HCT116 (cell line): ENCODE measurements around the gene CFDP1. TPM values are rescaled to one million over a fixed set of nuclear protein-coding genes. Genes with fewer than 3 reads are reported as not detected.

Experiments
- ATAC-seq: fragments of 200-7000 bp; cut with Tn5 transposase; 2 replicates; pipeline ENCODE4 v1.9.1; 2020; ENCODE audit warnings: mild to moderate bottlenecking, moderate library complexity
- BruUV-seq: library from RNA; stranded (reverse); fragments of 400-500 nt; replicated peaks from 2 replicates; lab custom pipeline; 2021; lab: Mats Ljungman, UMichigan
- CTCF ChIA-PET: fragments of 300-600 bp; sonication (Branson Sonifier 250); formaldehyde crosslinking; loops from one replicate; lab custom pipeline; 2021; ENCODE audit warnings: antibody characterized with exemption; lab: Charles Lee
- POLR2A ChIA-PET: fragments of 300-600, 350-600 bp; sonication (Branson Sonifier 250); formaldehyde crosslinking; loops from one replicate; lab custom pipeline; 2021; ENCODE audit warnings: antibody characterized with exemption; lab: Charles Lee
- RAD21 ChIA-PET, 2 experiments: fragments of 300-600 bp; sonication (Branson Sonifier 250); formaldehyde crosslinking; loops; one replicate each; lab custom pipeline; 2023; ENCODE audit warnings: low total read pairs in 2 of 2; ENCODE audit not compliant: uncharacterized antibody in 2 of 2, unreplicated experiment in 2 of 2, low non-redundant PET in 1 of 2; lab: Charles Lee
- DNase-seq: peaks from one replicate; pipeline ENCODE4 v3.0.0-alpha.2; 2010; ENCODE audit warnings: low read depth, low spot score
- H2AFZ ChIP-seq: fragments of 200-600 bp; shearing (Covaris generic), sonication (generic); 2 replicates; pipeline ENCODE4 v1.6.1; 2017; ENCODE audit warnings: low read depth, mixed run types, mixed read lengths, antibody characterized with exemption, low read length; ENCODE audit not compliant: poor library complexity, severe bottlenecking
- H3K27ac ChIP-seq: 2 replicates; pipeline ENCODE4 v1.5.1; 2012; ENCODE audit warnings: low read depth, low read length
- H3K27me3 ChIP-seq: fragments of 200-600 bp; sonication (generic); 2 replicates; pipeline ENCODE4 v1.6.1; 2016; ENCODE audit warnings: mixed run types, low read length, mixed read lengths; ENCODE audit not compliant: insufficient read depth
- H3K36me3 ChIP-seq, 2 experiments: fragments of 200-500 bp in 1 of 2; fragments of 200-600 bp in 1 of 2; sonication (Bioruptor generic) in 1 of 2; sonication (generic) in 1 of 2; 2 replicates each; pipeline versions ENCODE4 v1.5.1 to v1.6.1; 2014 to 2016; ENCODE audit warnings: low read length in 2 of 2, inconsistent platforms in 1 of 2, mixed read lengths in 1 of 2, mixed run types in 1 of 2; ENCODE audit not compliant: insufficient read depth in 2 of 2, control insufficient read depth in 1 of 2
- H3K4me1 ChIP-seq, 2 experiments: fragments of 200-600 bp in 1 of 2; sonication (generic) in 1 of 2; 2 replicates each; pipeline versions ENCODE4 v1.5.1 to v1.6.1; 2012 to 2017; ENCODE audit warnings: low read length in 2 of 2, inconsistent platforms in 1 of 2, mild to moderate bottlenecking in 1 of 2, mixed read lengths in 1 of 2, mixed run types in 1 of 2, moderate library complexity in 1 of 2; ENCODE audit not compliant: insufficient read depth in 2 of 2, control insufficient read depth in 1 of 2
- H3K4me2 ChIP-seq: fragments of 200-600 bp; sonication (generic); 2 replicates; pipeline ENCODE4 v1.6.1; 2017; ENCODE audit warnings: mixed run types, low read length, mixed read lengths
- H3K4me3 ChIP-seq, 2 experiments: fragments of 200-600 bp in 1 of 2; sonication (generic) in 1 of 2; replicated peaks in 1 of 2; 2 replicates each; pipeline ENCODE4 v1.5.1; 2011 to 2016; ENCODE audit warnings: low read length in 2 of 2, control low read depth in 1 of 2, low read depth in 1 of 2, mild to moderate bottlenecking in 1 of 2, mixed read lengths in 1 of 2, mixed run types in 1 of 2
- H3K79me2 ChIP-seq: fragments of 200-600 bp; sonication (generic); 2 replicates; pipeline ENCODE4 v1.6.1; 2017; ENCODE audit warnings: mild to moderate bottlenecking, mixed run types, low read length, moderate library complexity, mixed read lengths; ENCODE audit not compliant: insufficient read depth
- H3K9ac ChIP-seq: fragments of 200-600 bp; sonication (generic); 2 replicates; pipeline ENCODE4 v1.6.1; 2016; ENCODE audit warnings: low read length, mixed read lengths
- H3K9me2 ChIP-seq: fragments of 200-600 bp; sonication (generic), shearing (Covaris generic); 2 replicates; pipeline ENCODE4 v1.6.1; 2017; ENCODE audit warnings: mixed run types, mild to moderate bottlenecking, moderate library complexity; ENCODE audit not compliant: insufficient read depth
- H3K9me3 ChIP-seq, 2 experiments: fragments of 200-500 bp in 1 of 2; fragments of 200-600 bp in 1 of 2; sonication (Bioruptor generic) in 1 of 2; sonication (generic) in 1 of 2; 2 replicates each; pipeline ENCODE4 v1.6.1; 2014 to 2017; ENCODE audit warnings: low read length in 2 of 2, mixed read lengths in 2 of 2, inconsistent platforms in 1 of 2, low read depth in 1 of 2, mild to moderate bottlenecking in 1 of 2, mixed run types in 1 of 2, moderate library complexity in 1 of 2; ENCODE audit not compliant: control insufficient read depth in 1 of 2, insufficient read depth in 1 of 2
- H4K20me1 ChIP-seq: fragments of 200-600 bp; sonication (generic), shearing (Covaris generic); 2 replicates; pipeline ENCODE4 v1.6.1; 2017; ENCODE audit warnings: mixed run types, mild to moderate bottlenecking, moderate library complexity; ENCODE audit not compliant: insufficient read depth
- CTCF ChIP-seq, 3 experiments: fragments of 200-600 bp in 1 of 3; sonication (generic) in 1 of 3; IDR thresholded peaks in 2 of 3; conservative IDR thresholded peaks in 1 of 3; 2 replicates each; pipeline ENCODE4 v1.5.1; 2012 to 2017; ENCODE audit warnings: low read depth in 2 of 3, low read length in 2 of 3, antibody characterized with exemption in 1 of 3, borderline replicate concordance in 1 of 3, control low read depth in 1 of 3, mild to moderate bottlenecking in 1 of 3, mixed read lengths in 1 of 3, mixed run types in 1 of 3, moderate library complexity in 1 of 3; ENCODE audit not compliant: insufficient read depth in 1 of 3
- EGR1 ChIP-seq: IDR thresholded peaks from 2 replicates; pipeline ENCODE4 v1.6.1; 2012; ENCODE audit warnings: low read depth
- ELF1 ChIP-seq: IDR thresholded peaks from 2 replicates; pipeline ENCODE4 v1.6.1; 2012; ENCODE audit warnings: low read depth, borderline replicate concordance
- EZH2 ChIP-seq: fragments of 200-600 bp; sonication (generic); IDR thresholded peaks from 2 replicates; pipeline ENCODE4 v1.6.1; 2017; ENCODE audit warnings: antibody characterized with exemption, mixed run types
- JUND ChIP-seq: IDR thresholded peaks from 2 replicates; pipeline ENCODE4 v1.6.1; 2012
- MAX ChIP-seq: IDR thresholded peaks from 2 replicates; pipeline ENCODE4 v1.6.1; 2012
- POLR2A ChIP-seq: IDR thresholded peaks from 2 replicates; pipeline ENCODE4 v1.7.0; 2011; ENCODE audit warnings: borderline replicate concordance; ENCODE audit not compliant: insufficient read depth, insufficient read length; ENCODE audit errors: extremely low read depth
- RAD21 ChIP-seq: IDR thresholded peaks from 2 replicates; pipeline ENCODE4 v1.6.1; 2012; ENCODE audit warnings: low read depth, mild to moderate bottlenecking
- SIN3A ChIP-seq: IDR thresholded peaks from 2 replicates; pipeline ENCODE4 v1.6.1; 2012; ENCODE audit warnings: low read depth
- SP1 ChIP-seq: IDR thresholded peaks from 2 replicates; pipeline ENCODE4 v1.6.1; 2012; ENCODE audit warnings: low read depth
- SRF ChIP-seq: IDR thresholded peaks from 2 replicates; pipeline ENCODE4 v1.6.1; 2012; ENCODE audit warnings: low read depth
- TCF7L2 ChIP-seq: IDR thresholded peaks from 2 replicates; pipeline ENCODE4 v1.7.0; 2011; ENCODE audit warnings: borderline replicate concordance, inconsistent platforms; ENCODE audit not compliant: insufficient read depth, insufficient read length; ENCODE audit errors: extremely low read depth
- ZFX ChIP-seq: fragments of 450-650 bp; IDR thresholded peaks from 2 replicates; pipeline ENCODE4 v1.6.1; 2017
- intact Hi-C: fragments of 100-400 bp; cut with micrococcal nuclease; formaldehyde crosslinking; loops from 2 replicates; pipeline ENCODE4 v1.10.0; 2022
- total RNA-seq: library from RNA; stranded (reverse); gene quantifications from one replicate; pipeline ENCODE4 v1.2.1, GENCODE V29; 2021; ENCODE audit not compliant: unreplicated experiment

Gene CFDP1
- total RNA-seq, 1 experiment from 2014 or later: 45.3 TPM

- Histone ChIP-seq H3K9me3 (no peaks in the 10 kb centered on the region), H3K4me3 (no peak overlapping the region), H3K27me3 (no peaks in the 10 kb centered on the region), H3K36me3 (peaks cover 0 to 6% of the 10 kb centered on the region in 2 experiments; a peak in 2 of 4 replicates), H2AFZ (no peak overlapping the region), H3K4me2 (no peak overlapping the region), H4K20me1 (no peaks in the 10 kb centered on the region), H3K4me1 (peaks cover 0 to 3% of the 10 kb centered on the region in 2 experiments; a peak in 1 of 4 replicates)
- no TSS peak for BruUV-seq
- ATAC-seq (no peak), DNase-seq (no peak)
- intact Hi-C loops: no loop called here
- RAD21 ChIA-PET: no interaction called here
- no peak for TF ChIP-seq EGR1
- TF ChIP-seq RAD21: no peak
- TF ChIP-seq, all 23 proteins: peak for 0
- POLR2A ChIA-PET: no interaction called here
- Histone ChIP-seq H3K27ac (no peak overlapping the region), H3K9ac (no peak overlapping the region), H3K9me2 (no peaks in the 10 kb centered on the region), H3K79me2 (peaks cover 80% of the 10 kb centered on the region)
- CTCF ChIA-PET: no interaction called here
These were observed 16.3 kb downstream of the CFDP1 start for GRCh38 chr16:75416904-75417565.

- H3K9me2 ChIP-seq: no peaks in the 10 kb centered on the region
- H3K79me2 ChIP-seq: peaks cover 65% of the 10 kb centered on the region
- DNase-seq: no peak
- no peaks in the 10 kb centered on the region for H4K20me1 ChIP-seq
- H3K4me3 ChIP-seq: no peak overlapping the region
- H3K9me3 ChIP-seq: no peaks in the 10 kb centered on the region
- no TSS peak for BruUV-seq
- H3K4me1 ChIP-seq: no peaks in the 10 kb centered on the region
- no peak for ATAC-seq
- H3K27me3 ChIP-seq: no peaks in the 10 kb centered on the region
- ChIA-PET CTCF (no interaction called here), RAD21 (no interaction called here)
- H3K36me3 ChIP-seq: peaks cover 9 to 14% of the 10 kb centered on the region in 2 experiments
- H3K27ac ChIP-seq: no peak overlapping the region
- H3K4me2 ChIP-seq: no peak overlapping the region
- H2AFZ ChIP-seq: no peak overlapping the region
- intact Hi-C loops: no loop called here
- TF ChIP-seq POLR2A (no peak), EZH2 (no peak), ELF1 (no peak), ZFX (no peak), CTCF (IDR thresholded peaks at IDR 0.05 in 2 of 3, conservative IDR thresholded peaks at IDR 0.05 in 1 of 3; ENCODE audit: borderline replicate concordance in 1 of 3, insufficient read depth in 1 of 3, low read depth in 2 of 3, low read length in 2 of 3) (no peak), TCF7L2 (no peak), SRF (no peak), MAX (no peak), JUND (no peak), EGR1 (no peak), SIN3A (no peak), RAD21 (no peak), SP1 (no peak)
- TF ChIP-seq, all 23 proteins: peak for 0
- POLR2A ChIA-PET: no interaction called here
- H3K9ac ChIP-seq: no peak overlapping the region
These were observed 18.0 kb downstream of the CFDP1 start for GRCh38 chr16:75415169-75415905.
